ENCODE data around the gene TLE7. TPM values are rescaled to one million over a fixed set of nuclear protein-coding genes. Genes with fewer than 3 reads are reported as not detected.

The TLE7 gene
- total RNA-seq (2014; rRNA removed; shearing (Covaris generic)) (2.5 and 4.2 TPM in 2 replicates), polyA plus RNA-seq (2016; fragmentation: Nextera tagmentation; extraction: Ambion mirVana) (0.44 and 0.57 TPM in 2 replicates)
- long read RNA-seq, result 0 reads

DNA sequence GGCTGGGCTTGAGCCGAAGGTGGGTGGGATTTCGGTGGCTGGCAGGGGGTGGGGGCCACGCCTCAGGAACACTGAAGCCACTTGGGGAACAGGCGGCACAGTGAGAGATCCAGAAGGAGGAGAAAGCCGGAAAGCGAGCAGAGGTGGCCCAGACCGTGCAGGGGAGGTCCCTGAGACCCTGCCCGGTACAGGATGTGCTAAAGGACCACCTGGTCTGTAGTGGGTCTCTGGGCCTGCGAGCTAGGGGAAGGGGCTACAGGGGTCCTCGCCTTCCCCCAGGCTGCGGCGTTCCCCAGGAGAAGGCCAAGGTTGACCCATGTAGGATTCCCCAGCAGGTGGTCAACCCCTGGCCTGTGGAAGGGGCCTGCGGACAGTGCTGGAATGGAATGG, at the start of gene TLE7:
Gene TLE7, minus strand, starts transcription at position 4 of the 390 bp plus-strand sequence. CDS start 8,730 bp downstream, outside the sequence.
- no peak for TF ChIP-seq POLR2AphosphoS5 (IDR thresholded peaks at IDR 0.05; ENCODE audit: low read depth)
- Histone ChIP-seq H3K9me2 (ENCODE audit: insufficient read depth) (no peaks in the 10 kb centered on the region), H3K4me3 (peak within 1 kb of the TSS; percentile 46), H3K27ac (ENCODE audit: low read depth) (no peak within 1 kb of the TSS), H3K4me1 (ENCODE audit: insufficient read depth) (no peaks in the 10 kb centered on the region), H2AFZ (peak within 1 kb of the TSS; percentile 94), H3F3A (replicated peaks; ENCODE audit: low read depth) (no peaks in the 10 kb centered on the region), H3K36me3 (ENCODE audit: insufficient read depth) (peaks cover 3% of the 10 kb centered on the region; the same call in 1 of the 2 replicates), H3K27me3 (ENCODE audit: insufficient read depth) (no peaks in the 10 kb centered on the region; the same call in 1 of the 2 replicates), H3K79me2 (replicated peaks; ENCODE audit: insufficient read depth) (no peaks in the 10 kb centered on the region), H4K20me1 (replicated peaks; ENCODE audit: insufficient read depth) (no peaks in the 10 kb centered on the region), H3K4me2 (peak within 1 kb of the TSS; percentile 64; the same call in 1 of the 2 replicates)
- no peak within 1 kb of the TSS for H3K27ac Mint-ChIP-seq
- DNase-seq (ENCODE audit: low spot score), result no peak
- H3K4me3 Mint-ChIP-seq, result no peak within 1 kb of the TSS; the same call in 2 of the 3 replicates
- H3K36me3 Mint-ChIP-seq (ENCODE audit: low read depth), result peaks cover 12% of the 10 kb centered on the region
- ATAC-seq, result no peak; the same call in 2 of the 3 replicates
- no peaks in the 10 kb centered on the region for H3K4me1 Mint-ChIP-seq
- H3K27me3 Mint-ChIP-seq (ENCODE audit: insufficient read depth, low read depth, poor library complexity), result peaks cover 13% of the 10 kb centered on the region
- H3K9me3 Mint-ChIP-seq, result peaks cover 49% of the 10 kb centered on the region

DNA sequence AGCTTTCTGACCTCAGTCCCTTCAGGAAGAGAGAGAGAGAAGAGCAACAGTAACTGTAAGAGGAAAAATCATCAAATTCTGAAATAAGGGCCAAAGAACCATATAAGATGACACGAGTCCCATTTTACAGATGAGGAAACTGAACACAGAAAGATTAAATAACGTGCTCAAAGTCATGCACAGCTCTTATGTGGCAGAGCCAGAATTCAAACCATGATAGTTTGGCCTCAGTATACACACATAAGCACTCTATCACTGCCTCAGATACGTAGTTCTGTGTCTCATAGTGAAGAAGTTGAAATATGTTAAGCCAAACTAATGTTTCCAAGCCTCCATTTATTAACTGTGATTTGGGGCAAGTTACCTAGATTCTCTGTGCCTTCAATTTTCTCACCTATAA, 49.2 kb upstream of the TLE7 start:
- no peak overlapping the region for H3K4me3 Mint-ChIP-seq
- no peak for DNase-seq (ENCODE audit: low spot score)
- no peaks in the 10 kb centered on the region for H3K27me3 Mint-ChIP-seq (ENCODE audit: insufficient read depth, low read depth, poor library complexity)

More for the DNA sequence above, 49.2 kb upstream of the TLE7 start:
- H3F3A ChIP-seq (replicated peaks; ENCODE audit: low read depth), result no peaks in the 10 kb centered on the region
- Mint-ChIP-seq H3K4me1 (no peaks in the 10 kb centered on the region), H3K36me3 (ENCODE audit: low read depth) (no peaks in the 10 kb centered on the region), H3K9me3 (no peaks in the 10 kb centered on the region), H3K27ac (no peak overlapping the region)
- no peaks in the 10 kb centered on the region for H3K27me3 ChIP-seq (ENCODE audit: insufficient read depth)
- H3K9me2 ChIP-seq (ENCODE audit: insufficient read depth), result no peaks in the 10 kb centered on the region
- no peaks in the 10 kb centered on the region for H4K20me1 ChIP-seq (replicated peaks; ENCODE audit: insufficient read depth)
- H3K4me1 ChIP-seq (ENCODE audit: insufficient read depth), result no peaks in the 10 kb centered on the region
- no peak overlapping the region for H2AFZ ChIP-seq
- no peak overlapping the region for H3K27ac ChIP-seq (ENCODE audit: low read depth)
- TF ChIP-seq POLR2AphosphoS5 (IDR thresholded peaks at IDR 0.05; ENCODE audit: low read depth) (no peak), ZNF331 (CRISPR knock-in tag; IDR thresholded peaks at IDR 0.05; ENCODE audit: low read depth) (no peak), NANOG (IDR thresholded peaks at IDR 0.05; ENCODE audit: borderline replicate concordance) (no peak), EZH2phosphoT487 (IDR thresholded peaks at IDR 0.05; ENCODE audit: unreplicated experiment) (no peak), JUNB (IDR thresholded peaks at IDR 0.05; ENCODE audit: unreplicated experiment) (no peak), ZNF114 (CRISPR knock-in tag; IDR thresholded peaks at IDR 0.05) (no peak), CREB1 (CRISPR knock-in tag; IDR thresholded peaks at IDR 0.05; ENCODE audit: low read depth) (no peak), STAT1 (IDR thresholded peaks at IDR 0.05; ENCODE audit: unreplicated experiment) (no peak)
- TF ChIP-seq, protein P1, sequence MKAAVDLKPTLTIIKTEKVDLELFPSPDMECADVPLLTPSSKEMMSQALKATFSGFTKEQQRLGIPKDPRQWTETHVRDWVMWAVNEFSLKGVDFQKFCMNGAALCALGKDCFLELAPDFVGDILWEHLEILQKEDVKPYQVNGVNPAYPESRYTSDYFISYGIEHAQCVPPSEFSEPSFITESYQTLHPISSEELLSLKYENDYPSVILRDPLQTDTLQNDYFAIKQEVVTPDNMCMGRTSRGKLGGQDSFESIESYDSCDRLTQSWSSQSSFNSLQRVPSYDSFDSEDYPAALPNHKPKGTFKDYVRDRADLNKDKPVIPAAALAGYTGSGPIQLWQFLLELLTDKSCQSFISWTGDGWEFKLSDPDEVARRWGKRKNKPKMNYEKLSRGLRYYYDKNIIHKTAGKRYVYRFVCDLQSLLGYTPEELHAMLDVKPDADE (IDR thresholded peaks at IDR 0.05), result no peak
- TF ChIP-seq, protein P2, sequence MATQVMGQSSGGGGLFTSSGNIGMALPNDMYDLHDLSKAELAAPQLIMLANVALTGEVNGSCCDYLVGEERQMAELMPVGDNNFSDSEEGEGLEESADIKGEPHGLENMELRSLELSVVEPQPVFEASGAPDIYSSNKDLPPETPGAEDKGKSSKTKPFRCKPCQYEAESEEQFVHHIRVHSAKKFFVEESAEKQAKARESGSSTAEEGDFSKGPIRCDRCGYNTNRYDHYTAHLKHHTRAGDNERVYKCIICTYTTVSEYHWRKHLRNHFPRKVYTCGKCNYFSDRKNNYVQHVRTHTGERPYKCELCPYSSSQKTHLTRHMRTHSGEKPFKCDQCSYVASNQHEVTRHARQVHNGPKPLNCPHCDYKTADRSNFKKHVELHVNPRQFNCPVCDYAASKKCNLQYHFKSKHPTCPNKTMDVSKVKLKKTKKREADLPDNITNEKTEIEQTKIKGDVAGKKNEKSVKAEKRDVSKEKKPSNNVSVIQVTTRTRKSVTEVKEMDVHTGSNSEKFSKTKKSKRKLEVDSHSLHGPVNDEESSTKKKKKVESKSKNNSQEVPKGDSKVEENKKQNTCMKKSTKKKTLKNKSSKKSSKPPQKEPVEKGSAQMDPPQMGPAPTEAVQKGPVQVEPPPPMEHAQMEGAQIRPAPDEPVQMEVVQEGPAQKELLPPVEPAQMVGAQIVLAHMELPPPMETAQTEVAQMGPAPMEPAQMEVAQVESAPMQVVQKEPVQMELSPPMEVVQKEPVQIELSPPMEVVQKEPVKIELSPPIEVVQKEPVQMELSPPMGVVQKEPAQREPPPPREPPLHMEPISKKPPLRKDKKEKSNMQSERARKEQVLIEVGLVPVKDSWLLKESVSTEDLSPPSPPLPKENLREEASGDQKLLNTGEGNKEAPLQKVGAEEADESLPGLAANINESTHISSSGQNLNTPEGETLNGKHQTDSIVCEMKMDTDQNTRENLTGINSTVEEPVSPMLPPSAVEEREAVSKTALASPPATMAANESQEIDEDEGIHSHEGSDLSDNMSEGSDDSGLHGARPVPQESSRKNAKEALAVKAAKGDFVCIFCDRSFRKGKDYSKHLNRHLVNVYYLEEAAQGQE (IDR thresholded peaks at IDR 0.05; ENCODE audit: unreplicated experiment), result no peak
- TF ChIP-seq, protein P3, sequence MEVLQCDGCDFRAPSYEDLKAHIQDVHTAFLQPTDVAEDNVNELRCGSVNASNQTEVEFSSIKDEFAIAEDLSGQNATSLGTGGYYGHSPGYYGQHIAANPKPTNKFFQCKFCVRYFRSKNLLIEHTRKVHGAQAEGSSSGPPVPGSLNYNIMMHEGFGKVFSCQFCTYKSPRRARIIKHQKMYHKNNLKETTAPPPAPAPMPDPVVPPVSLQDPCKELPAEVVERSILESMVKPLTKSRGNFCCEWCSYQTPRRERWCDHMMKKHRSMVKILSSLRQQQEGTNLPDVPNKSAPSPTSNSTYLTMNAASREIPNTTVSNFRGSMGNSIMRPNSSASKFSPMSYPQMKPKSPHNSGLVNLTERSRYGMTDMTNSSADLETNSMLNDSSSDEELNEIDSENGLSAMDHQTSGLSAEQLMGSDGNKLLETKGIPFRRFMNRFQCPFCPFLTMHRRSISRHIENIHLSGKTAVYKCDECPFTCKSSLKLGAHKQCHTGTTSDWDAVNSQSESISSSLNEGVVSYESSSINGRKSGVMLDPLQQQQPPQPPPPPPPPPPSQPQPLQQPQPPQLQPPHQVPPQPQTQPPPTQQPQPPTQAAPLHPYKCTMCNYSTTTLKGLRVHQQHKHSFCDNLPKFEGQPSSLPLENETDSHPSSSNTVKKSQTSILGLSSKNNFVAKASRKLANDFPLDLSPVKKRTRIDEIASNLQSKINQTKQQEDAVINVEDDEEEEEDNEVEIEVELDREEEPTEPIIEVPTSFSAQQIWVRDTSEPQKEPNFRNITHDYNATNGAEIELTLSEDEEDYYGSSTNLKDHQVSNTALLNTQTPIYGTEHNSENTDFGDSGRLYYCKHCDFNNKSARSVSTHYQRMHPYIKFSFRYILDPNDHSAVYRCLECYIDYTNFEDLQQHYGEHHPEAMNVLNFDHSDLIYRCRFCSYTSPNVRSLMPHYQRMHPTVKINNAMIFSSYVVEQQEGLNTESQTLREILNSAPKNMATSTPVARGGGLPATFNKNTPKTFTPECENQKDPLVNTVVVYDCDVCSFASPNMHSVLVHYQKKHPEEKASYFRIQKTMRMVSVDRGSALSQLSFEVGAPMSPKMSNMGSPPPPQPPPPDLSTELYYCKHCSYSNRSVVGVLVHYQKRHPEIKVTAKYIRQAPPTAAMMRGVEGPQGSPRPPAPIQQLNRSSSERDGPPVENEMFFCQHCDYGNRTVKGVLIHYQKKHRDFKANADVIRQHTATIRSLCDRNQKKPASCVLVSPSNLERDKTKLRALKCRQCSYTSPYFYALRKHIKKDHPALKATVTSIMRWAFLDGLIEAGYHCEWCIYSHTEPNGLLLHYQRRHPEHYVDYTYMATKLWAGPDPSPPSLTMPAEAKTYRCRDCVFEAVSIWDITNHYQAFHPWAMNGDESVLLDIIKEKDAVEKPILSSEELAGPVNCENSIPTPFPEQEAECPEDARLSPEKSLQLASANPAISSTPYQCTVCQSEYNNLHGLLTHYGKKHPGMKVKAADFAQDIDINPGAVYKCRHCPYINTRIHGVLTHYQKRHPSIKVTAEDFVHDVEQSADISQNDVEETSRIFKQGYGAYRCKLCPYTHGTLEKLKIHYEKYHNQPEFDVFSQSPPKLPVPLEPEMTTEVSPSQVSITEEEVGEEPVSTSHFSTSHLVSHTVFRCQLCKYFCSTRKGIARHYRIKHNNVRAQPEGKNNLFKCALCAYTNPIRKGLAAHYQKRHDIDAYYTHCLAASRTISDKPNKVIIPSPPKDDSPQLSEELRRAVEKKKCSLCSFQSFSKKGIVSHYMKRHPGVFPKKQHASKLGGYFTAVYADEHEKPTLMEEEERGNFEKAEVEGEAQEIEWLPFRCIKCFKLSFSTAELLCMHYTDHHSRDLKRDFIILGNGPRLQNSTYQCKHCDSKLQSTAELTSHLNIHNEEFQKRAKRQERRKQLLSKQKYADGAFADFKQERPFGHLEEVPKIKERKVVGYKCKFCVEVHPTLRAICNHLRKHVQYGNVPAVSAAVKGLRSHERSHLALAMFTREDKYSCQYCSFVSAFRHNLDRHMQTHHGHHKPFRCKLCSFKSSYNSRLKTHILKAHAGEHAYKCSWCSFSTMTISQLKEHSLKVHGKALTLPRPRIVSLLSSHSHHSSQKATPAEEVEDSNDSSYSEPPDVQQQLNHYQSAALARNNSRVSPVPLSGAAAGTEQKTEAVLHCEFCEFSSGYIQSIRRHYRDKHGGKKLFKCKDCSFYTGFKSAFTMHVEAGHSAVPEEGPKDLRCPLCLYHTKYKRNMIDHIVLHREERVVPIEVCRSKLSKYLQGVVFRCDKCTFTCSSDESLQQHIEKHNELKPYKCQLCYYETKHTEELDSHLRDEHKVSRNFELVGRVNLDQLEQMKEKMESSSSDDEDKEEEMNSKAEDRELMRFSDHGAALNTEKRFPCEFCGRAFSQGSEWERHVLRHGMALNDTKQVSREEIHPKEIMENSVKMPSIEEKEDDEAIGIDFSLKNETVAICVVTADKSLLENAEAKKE (CRISPR knock-in tag; IDR thresholded peaks at IDR 0.05), result no peak
- no peak overlapping the region for H3K4me2 ChIP-seq
- H3K4me3 ChIP-seq, result no peak overlapping the region
- no peak for ATAC-seq
- no peaks in the 10 kb centered on the region for H3K79me2 ChIP-seq (replicated peaks; ENCODE audit: insufficient read depth)
- H3K36me3 ChIP-seq (ENCODE audit: insufficient read depth), result no peaks in the 10 kb centered on the region

All from GM23338 (cell line).